Measurements from ENCODE around the gene PJA1.

The PJA1 gene

GRCh38 chrX:69186651-69187050, 21.4 kb upstream of the PJA1 start:
- TF ChIP-seq CTCF (IDR thresholded peaks at IDR 0.05; ENCODE audit: low read depth, low read length) (no peak), EZH2phosphoT487 (IDR thresholded peaks at IDR 0.05; ENCODE audit: low read depth) (no peak)
- Histone ChIP-seq H3K9ac (ENCODE audit: low read length) (no peak overlapping the region), H2AFZ (ENCODE audit: low read depth, low read length) (no peak overlapping the region), H3K4me1 (ENCODE audit: low read length) (no peaks in the 10 kb centered on the region), H4K20me1 (ENCODE audit: insufficient read depth, low read length) (no peaks in the 10 kb centered on the region), H3K27ac (ENCODE audit: low read length) (no peak overlapping the region), H3K9me3 (ENCODE audit: insufficient read depth, low read length) (no peaks in the 10 kb centered on the region), H3K4me2 (ENCODE audit: low read length) (no peak overlapping the region), H3K27me3 (ENCODE audit: low read depth, low read length) (no peaks in the 10 kb centered on the region), H3K36me3 (replicated peaks; ENCODE audit: low read depth, low read length) (no peaks in the 10 kb centered on the region), H3K4me3 (ENCODE audit: low read length) (no peak overlapping the region), H3K79me2 (ENCODE audit: low read length) (no peaks in the 10 kb centered on the region)

- H3K9ac ChIP-seq (ENCODE audit: low read length): no peak overlapping the region
- H3K36me3 ChIP-seq (replicated peaks; ENCODE audit: low read depth, low read length): no peaks in the 10 kb centered on the region
- H3K79me2 ChIP-seq (ENCODE audit: low read length): no peaks in the 10 kb centered on the region
- H3K4me1 ChIP-seq (ENCODE audit: low read length): no peaks in the 10 kb centered on the region
- H3K27ac ChIP-seq (ENCODE audit: low read length): no peak overlapping the region
- H3K4me2 ChIP-seq (ENCODE audit: low read length): no peak overlapping the region
- no peak overlapping the region for H2AFZ ChIP-seq (ENCODE audit: low read depth, low read length)
- no peaks in the 10 kb centered on the region for H3K9me3 ChIP-seq (ENCODE audit: insufficient read depth, low read length)
- no peak for TF ChIP-seq EZH2phosphoT487 (IDR thresholded peaks at IDR 0.05; ENCODE audit: low read depth)
- no peaks in the 10 kb centered on the region for H3K27me3 ChIP-seq (ENCODE audit: low read depth, low read length)
- H4K20me1 ChIP-seq (ENCODE audit: insufficient read depth, low read length): no peaks in the 10 kb centered on the region
- H3K4me3 ChIP-seq (ENCODE audit: low read length): no peak overlapping the region
Observed at GRCh38 chrX:69185886-69186285, 20.6 kb upstream of the PJA1 start.

- H3K9ac ChIP-seq (ENCODE audit: low read length): no peak overlapping the region
- no peak for TF ChIP-seq EZH2phosphoT487 (IDR thresholded peaks at IDR 0.05; ENCODE audit: low read depth)
- no peak overlapping the region for H2AFZ ChIP-seq (ENCODE audit: low read depth, low read length)
- no peaks in the 10 kb centered on the region for H3K9me3 ChIP-seq (ENCODE audit: insufficient read depth, low read length)
- H3K27ac ChIP-seq (ENCODE audit: low read length): no peak overlapping the region
- no peaks in the 10 kb centered on the region for H3K27me3 ChIP-seq (ENCODE audit: low read depth, low read length)
- H3K79me2 ChIP-seq (ENCODE audit: low read length): no peaks in the 10 kb centered on the region
- no peaks in the 10 kb centered on the region for H4K20me1 ChIP-seq (ENCODE audit: insufficient read depth, low read length)
- H3K4me3 ChIP-seq (ENCODE audit: low read length): no peak overlapping the region
- H3K4me1 ChIP-seq (ENCODE audit: low read length): no peaks in the 10 kb centered on the region
- H3K36me3 ChIP-seq (replicated peaks; ENCODE audit: low read depth, low read length): no peaks in the 10 kb centered on the region
- no peak overlapping the region for H3K4me2 ChIP-seq (ENCODE audit: low read length)
Observed at GRCh38 chrX:69185141-69185540, 19.9 kb upstream of the PJA1 start.

- Histone ChIP-seq H3K4me3 (ENCODE audit: low read length) (no peak overlapping the region), H3K79me2 (ENCODE audit: low read length) (no peaks in the 10 kb centered on the region), H4K20me1 (ENCODE audit: insufficient read depth, low read length) (no peaks in the 10 kb centered on the region), H3K9ac (ENCODE audit: low read length) (no peak overlapping the region), H3K27me3 (ENCODE audit: low read depth, low read length) (no peaks in the 10 kb centered on the region), H3K27ac (ENCODE audit: low read length) (no peak overlapping the region), H2AFZ (ENCODE audit: low read depth, low read length) (no peak overlapping the region), H3K9me3 (ENCODE audit: insufficient read depth, low read length) (no peaks in the 10 kb centered on the region), H3K4me2 (ENCODE audit: low read length) (no peak overlapping the region), H3K4me1 (ENCODE audit: low read length) (no peaks in the 10 kb centered on the region), H3K36me3 (replicated peaks; ENCODE audit: low read depth, low read length) (no peaks in the 10 kb centered on the region)
- TF ChIP-seq EZH2phosphoT487 (IDR thresholded peaks at IDR 0.05; ENCODE audit: low read depth) (no peak), CTCF (IDR thresholded peaks at IDR 0.05; ENCODE audit: low read depth, low read length) (no peak)
Observed at GRCh38 chrX:69182818-69183380, 17.6 kb upstream of the PJA1 start.

- no peak overlapping the region for H3K9ac ChIP-seq (ENCODE audit: low read length)
- H3K4me3 ChIP-seq (ENCODE audit: low read length): no peak overlapping the region
- no peak overlapping the region for H3K4me2 ChIP-seq (ENCODE audit: low read length)
Observed at GRCh38 chrX:69179380-69179911, 14.2 kb upstream of the PJA1 start.

More at GRCh38 chrX:69179380-69179911, 14.2 kb upstream of the PJA1 start:
- H4K20me1 ChIP-seq (ENCODE audit: insufficient read depth, low read length): no peaks in the 10 kb centered on the region
- H3K4me1 ChIP-seq (ENCODE audit: low read length): no peaks in the 10 kb centered on the region
- H2AFZ ChIP-seq (ENCODE audit: low read depth, low read length): no peak overlapping the region
- no peaks in the 10 kb centered on the region for H3K9me3 ChIP-seq (ENCODE audit: insufficient read depth, low read length)
- H3K27ac ChIP-seq (ENCODE audit: low read length): no peak overlapping the region
- H3K27me3 ChIP-seq (ENCODE audit: low read depth, low read length): no peaks in the 10 kb centered on the region
- H3K79me2 ChIP-seq (ENCODE audit: low read length): no peaks in the 10 kb centered on the region
- TF ChIP-seq EZH2phosphoT487 (IDR thresholded peaks at IDR 0.05; ENCODE audit: low read depth) (no peak), CTCF (IDR thresholded peaks at IDR 0.05; ENCODE audit: low read depth, low read length) (no peak)
- H3K36me3 ChIP-seq (replicated peaks; ENCODE audit: low read depth, low read length): no peaks in the 10 kb centered on the region
